Activated gamma-delta T cell treated with Interleukin-2 at 50 U/mL for 16 hours (primary cell): ENCODE measurements around the gene CCDC148.
"Not testable (repeated sequence)": the region's sequence is repeated elsewhere in the genome, so short reads cannot be mapped to it uniquely, and the experiment has no call there.

Source experiments
- DNase-seq: peaks from one replicate; pipeline ENCODE4 v3.0.0-alpha.2; 2020

Gene CCDC148

GRCh38 chr2:158413581-158413980, 43.0 kb downstream of the CCDC148 start:
- DNase-seq, result no peak

- DNase-seq, result no peak
Measured at GRCh38 chr2:158412206-158412605, 44.3 kb downstream of the CCDC148 start.

GRCh38 chr2:158411748-158412147, 44.8 kb downstream of the CCDC148 start:
- DNase-seq, result no peak

GRCh38 chr2:158410132-158410531, 46.4 kb downstream of the CCDC148 start:
- no peak for DNase-seq

GRCh38 chr2:158407031-158407430, 49.5 kb downstream of the CCDC148 start:
- DNase-seq, result no peak

- DNase-seq, result no peak
Measured at GRCh38 chr2:158405341-158405740, 51.2 kb downstream of the CCDC148 start.

GRCh38 chr2:158403237-158403636, 53.3 kb downstream of the CCDC148 start:
- DNase-seq, result no peak

GRCh38 chr2:158402665-158403064, 53.9 kb downstream of the CCDC148 start:
- DNase-seq, result no peak

GRCh38 chr2:158395166-158395565, 61.4 kb downstream of the CCDC148 start:
- DNase-seq, result no peak

- DNase-seq, result no peak
Measured at GRCh38 chr2:158394453-158394852, 62.1 kb downstream of the CCDC148 start.

GRCh38 chr2:158393886-158394285, 62.7 kb downstream of the CCDC148 start:
- no peak for DNase-seq

- no peak for DNase-seq
Measured at GRCh38 chr2:158392687-158393086, 63.9 kb downstream of the CCDC148 start.

- DNase-seq, result no peak
Measured at GRCh38 chr2:158391876-158392275, 64.7 kb downstream of the CCDC148 start.

GRCh38 chr2:158391361-158391760, 65.2 kb downstream of the CCDC148 start:
- DNase-seq, result no peak

- no peak for DNase-seq
Measured at GRCh38 chr2:158388159-158388558, 68.4 kb downstream of the CCDC148 start.

- DNase-seq, result no peak
Measured at GRCh38 chr2:158385646-158386045, 70.9 kb downstream of the CCDC148 start.

- DNase-seq, result no peak
Measured at GRCh38 chr2:158381978-158382377, 74.6 kb downstream of the CCDC148 start.

- no peak for DNase-seq
Measured at GRCh38 chr2:158381205-158381604, 75.3 kb downstream of the CCDC148 start.

GRCh38 chr2:158380746-158381145, 75.8 kb downstream of the CCDC148 start:
- no peak for DNase-seq

GRCh38 chr2:158378926-158379325, 77.6 kb downstream of the CCDC148 start:
- DNase-seq, result no peak

GRCh38 chr2:158366342-158366741, 90.2 kb downstream of the CCDC148 start:
- DNase-seq, result no peak

- DNase-seq, result no peak
Measured at GRCh38 chr2:158359846-158360245, 96.7 kb downstream of the CCDC148 start.

- DNase-seq, result no peak
Measured at GRCh38 chr2:158357699-158358098, 98.9 kb downstream of the CCDC148 start.

- DNase-seq, result no peak
Measured at GRCh38 chr2:158357122-158357521, 99.4 kb downstream of the CCDC148 start.

- not testable (repeated sequence) for DNase-seq
Measured at GRCh38 chr2:158351466-158351816, 105.1 kb downstream of the CCDC148 start.
